ENCODE measurements around the gene SOX6. TPM values are rescaled to one million over a fixed set of nuclear protein-coding genes. Genes with fewer than 3 reads are reported as not detected.
A peak's percentile ranks its signal among the peaks of the same experiment; 100 is the strongest.

The SOX6 gene
- total and polyA plus RNA-seq, 2 donors (not counting 1 experiment from before 2014, with no cell fraction given) = 3.0 to 5.1 TPM

- Histone ChIP-seq H3K27ac (ENCODE audit: insufficient read depth, low read length) (no peak overlapping the region), H3K79me2 (ENCODE audit: control insufficient read depth, insufficient read depth, low read length) (no peaks in the 10 kb centered on the region), H4K20me1 (ENCODE audit: control insufficient read depth, extremely low read depth, insufficient read depth, low read length) (no peaks in the 10 kb centered on the region), H3K27me3 (ENCODE audit: control insufficient read depth, insufficient read depth, low read length) (no peaks in the 10 kb centered on the region), H3K36me3 (ENCODE audit: control insufficient read depth, insufficient read depth, low read length) (no peaks in the 10 kb centered on the region), H3K4me1 (ENCODE audit: control insufficient read depth, extremely low read depth, insufficient read depth, low read length) (peaks cover 2% of the 10 kb centered on the region), H3K4me2 (ENCODE audit: extremely low read depth, insufficient read depth, low read length) (no peak overlapping the region), H3K9me3 (ENCODE audit: control insufficient read depth, insufficient read depth, low read depth, low read length) (no peaks in the 10 kb centered on the region), H3K9ac (ENCODE audit: insufficient read depth, low read length) (no peak overlapping the region), H3K4me3 (replicated peaks in 1 of 4; ENCODE audit: control extremely low read depth in 1 of 4, insufficient read depth in 1 of 4, low read depth in 3 of 4, low read length in 4 of 4) (no peak overlapping the region), H2AFZ (ENCODE audit: low read length) (no peak overlapping the region)
- no peak for DNase-seq (ENCODE audit: low read depth in 2 of 2)
- no peak for TF ChIP-seq CTCF (conservative IDR thresholded peaks at IDR 0.05 in 1 of 2, IDR thresholded peaks at IDR 0.05 in 1 of 2; ENCODE audit: low read depth in 1 of 2, low read length in 2 of 2)
- TF ChIP-seq EZH2 (IDR thresholded peaks at IDR 0.05; ENCODE audit: low read length, missing control alignments) = no peak
Measured at GRCh38 chr11:16095756-16096155, 260.6 kb downstream of the SOX6 start.

GRCh38 chr11:16093889-16094653, 262.3 kb downstream of the SOX6 start:
- peaks cover 2% of the 10 kb centered on the region for H3K4me1 ChIP-seq (ENCODE audit: control insufficient read depth, extremely low read depth, insufficient read depth, low read length)
- no peaks in the 10 kb centered on the region for H3K27me3 ChIP-seq (ENCODE audit: control insufficient read depth, insufficient read depth, low read length)
- no peaks in the 10 kb centered on the region for H3K79me2 ChIP-seq (ENCODE audit: control insufficient read depth, insufficient read depth, low read length)

GRCh38 chr11:16091862-16092261, 264.5 kb downstream of the SOX6 start:
- H3K4me2 ChIP-seq (ENCODE audit: extremely low read depth, insufficient read depth, low read length) = no peak overlapping the region
- TF ChIP-seq CTCF (conservative IDR thresholded peaks at IDR 0.05 in 1 of 2, IDR thresholded peaks at IDR 0.05 in 1 of 2; ENCODE audit: low read depth in 1 of 2, low read length in 2 of 2) (no peak), EZH2 (IDR thresholded peaks at IDR 0.05; ENCODE audit: low read length, missing control alignments) (no peak)
- H3K27me3 ChIP-seq (ENCODE audit: control insufficient read depth, insufficient read depth, low read length) = no peaks in the 10 kb centered on the region
- H3K9me3 ChIP-seq (ENCODE audit: control insufficient read depth, insufficient read depth, low read depth, low read length) = no peaks in the 10 kb centered on the region
- H3K4me1 ChIP-seq (ENCODE audit: control insufficient read depth, extremely low read depth, insufficient read depth, low read length) = no peaks in the 10 kb centered on the region
- no peak overlapping the region for H3K27ac ChIP-seq (ENCODE audit: insufficient read depth, low read length)
- no peak for DNase-seq (ENCODE audit: low read depth in 2 of 2)
- no peak overlapping the region for H3K4me3 ChIP-seq (replicated peaks in 1 of 4; ENCODE audit: control extremely low read depth in 1 of 4, insufficient read depth in 1 of 4, low read depth in 3 of 4, low read length in 4 of 4)
- no peaks in the 10 kb centered on the region for H3K79me2 ChIP-seq (ENCODE audit: control insufficient read depth, insufficient read depth, low read length)
- no peak overlapping the region for H2AFZ ChIP-seq (ENCODE audit: low read length)
- no peak overlapping the region for H3K9ac ChIP-seq (ENCODE audit: insufficient read depth, low read length)
- H4K20me1 ChIP-seq (ENCODE audit: control insufficient read depth, extremely low read depth, insufficient read depth, low read length) = no peaks in the 10 kb centered on the region
- no peaks in the 10 kb centered on the region for H3K36me3 ChIP-seq (ENCODE audit: control insufficient read depth, insufficient read depth, low read length)

More at GRCh38 chr11:16093889-16094653, 262.3 kb downstream of the SOX6 start:
- peak in 1 of 2 donors; percentile 10 for DNase-seq (ENCODE audit: low read depth in 2 of 2)
- H3K4me3 ChIP-seq (replicated peaks in 1 of 4; ENCODE audit: control extremely low read depth in 1 of 4, insufficient read depth in 1 of 4, low read depth in 3 of 4, low read length in 4 of 4) = no peak overlapping the region
- no peaks in the 10 kb centered on the region for H3K9me3 ChIP-seq (ENCODE audit: control insufficient read depth, insufficient read depth, low read depth, low read length)
- no peak overlapping the region for H3K9ac ChIP-seq (ENCODE audit: insufficient read depth, low read length)
- no peak overlapping the region for H2AFZ ChIP-seq (ENCODE audit: low read length)
- H3K4me2 ChIP-seq (ENCODE audit: extremely low read depth, insufficient read depth, low read length) = no peak overlapping the region
- no peaks in the 10 kb centered on the region for H3K36me3 ChIP-seq (ENCODE audit: control insufficient read depth, insufficient read depth, low read length)
- TF ChIP-seq EZH2 (IDR thresholded peaks at IDR 0.05; ENCODE audit: low read length, missing control alignments) = no peak
- no peak for TF ChIP-seq CTCF (conservative IDR thresholded peaks at IDR 0.05 in 1 of 2, IDR thresholded peaks at IDR 0.05 in 1 of 2; ENCODE audit: low read depth in 1 of 2, low read length in 2 of 2)
- H4K20me1 ChIP-seq (ENCODE audit: control insufficient read depth, extremely low read depth, insufficient read depth, low read length) = no peaks in the 10 kb centered on the region
- H3K27ac ChIP-seq (ENCODE audit: insufficient read depth, low read length) = no peak overlapping the region

Measured in fibroblast of lung (primary cell).